Hair follicular keratinocyte (primary cell): ENCODE data around the gene RBM14. TPM values are rescaled to one million over a fixed set of nuclear protein-coding genes. Genes with fewer than 3 reads are reported as not detected.

ENCODE experiments used
- total RNA-seq: library from RNA; depleted of rRNA; stranded (reverse); fragments of >200 nt; gene quantifications from 2 replicates; pipeline ENCODE4 v1.2.3, GENCODE V29; 2015

RBM14 gene, protein sequence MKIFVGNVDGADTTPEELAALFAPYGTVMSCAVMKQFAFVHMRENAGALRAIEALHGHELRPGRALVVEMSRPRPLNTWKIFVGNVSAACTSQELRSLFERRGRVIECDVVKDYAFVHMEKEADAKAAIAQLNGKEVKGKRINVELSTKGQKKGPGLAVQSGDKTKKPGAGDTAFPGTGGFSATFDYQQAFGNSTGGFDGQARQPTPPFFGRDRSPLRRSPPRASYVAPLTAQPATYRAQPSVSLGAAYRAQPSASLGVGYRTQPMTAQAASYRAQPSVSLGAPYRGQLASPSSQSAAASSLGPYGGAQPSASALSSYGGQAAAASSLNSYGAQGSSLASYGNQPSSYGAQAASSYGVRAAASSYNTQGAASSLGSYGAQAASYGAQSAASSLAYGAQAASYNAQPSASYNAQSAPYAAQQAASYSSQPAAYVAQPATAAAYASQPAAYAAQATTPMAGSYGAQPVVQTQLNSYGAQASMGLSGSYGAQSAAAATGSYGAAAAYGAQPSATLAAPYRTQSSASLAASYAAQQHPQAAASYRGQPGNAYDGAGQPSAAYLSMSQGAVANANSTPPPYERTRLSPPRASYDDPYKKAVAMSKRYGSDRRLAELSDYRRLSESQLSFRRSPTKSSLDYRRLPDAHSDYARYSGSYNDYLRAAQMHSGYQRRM
- 28.5 and 54.3 TPM in 2 replicates for total RNA-seq

DNA sequence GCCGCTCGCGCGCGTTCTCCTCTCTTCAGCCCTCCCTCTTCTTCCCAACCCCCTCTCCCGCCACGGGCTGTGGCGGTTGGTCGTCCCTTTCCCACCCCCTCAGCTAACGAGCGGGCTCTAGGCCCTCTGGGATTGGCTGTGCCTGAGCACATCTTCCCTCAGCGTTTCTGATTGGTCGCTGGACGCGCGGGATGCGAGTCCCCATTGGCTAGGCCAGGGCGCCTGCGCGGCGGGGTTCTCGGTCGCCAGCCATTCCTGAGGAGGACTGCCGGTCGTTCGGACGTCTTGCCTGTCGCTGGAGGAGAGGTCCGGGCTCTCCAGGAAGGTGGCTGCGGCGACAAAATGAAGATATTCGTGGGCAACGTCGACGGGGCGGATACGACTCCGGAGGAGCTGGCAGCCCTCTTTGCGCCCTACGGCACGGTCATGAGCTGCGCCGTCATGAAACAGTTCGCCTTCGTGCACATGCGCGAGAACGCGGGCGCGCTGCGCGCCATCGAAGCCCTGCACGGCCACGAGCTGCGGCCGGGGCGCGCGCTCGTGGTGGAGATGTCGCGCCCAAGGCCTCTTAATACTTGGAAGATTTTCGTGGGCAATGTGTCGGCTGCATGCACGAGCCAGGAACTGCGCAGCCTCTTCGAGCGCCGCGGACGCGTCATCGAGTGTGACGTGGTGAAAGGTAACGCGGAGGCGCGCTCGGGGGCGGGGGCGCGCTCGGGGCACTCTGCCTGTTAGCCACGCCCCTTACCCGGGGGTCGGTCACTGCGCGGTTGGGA, at the start of gene RBM14:
TSS of gene RBM14 (plus strand) at position 252 of the 776 bp plus-strand sequence. CDS start at position 343, 91 bp downstream.

DNA sequence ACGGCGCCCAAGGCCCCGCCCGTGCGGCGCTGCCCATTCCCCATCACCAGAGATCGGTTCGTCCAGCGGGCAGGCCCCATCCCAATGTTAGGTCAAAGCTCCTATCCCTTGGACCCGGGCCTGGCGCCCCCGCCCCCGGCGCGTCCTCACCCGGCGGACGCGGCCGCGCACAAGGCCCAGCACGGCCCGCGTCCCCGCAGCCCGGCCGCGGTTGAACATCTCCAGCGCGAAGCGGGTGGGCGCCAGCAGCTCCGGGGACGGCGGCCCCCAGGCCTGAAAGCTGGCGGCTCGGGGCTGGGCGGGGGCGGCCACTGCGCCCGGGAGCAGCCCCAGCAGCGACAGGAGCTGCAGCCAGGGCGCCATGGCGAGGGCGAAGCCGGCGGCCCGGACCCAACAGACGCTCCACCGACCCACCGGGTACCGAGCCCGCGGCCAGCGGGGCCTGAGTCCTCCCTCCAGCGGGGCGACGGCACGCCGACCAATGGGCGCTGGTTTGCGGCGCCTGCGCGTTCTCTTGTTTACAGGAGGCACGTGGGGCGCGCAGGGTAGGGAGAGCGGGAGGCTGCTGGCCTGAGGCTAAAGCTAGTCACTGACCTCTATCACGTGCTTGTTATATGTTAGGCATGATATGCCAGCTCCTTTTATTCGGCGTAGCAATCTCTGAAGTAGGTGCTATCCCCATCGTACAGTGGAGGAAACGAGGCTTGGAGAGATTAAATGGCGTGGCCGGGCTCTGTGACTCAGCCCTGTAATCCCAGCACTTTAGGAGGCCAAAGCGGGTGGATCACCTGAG, 48.1 kb upstream of the RBM14 start, which contains the start of gene CTSF:
TSS of gene CTSF (minus strand) at position 483 of the 793 bp plus-strand sequence. CDS start at position 363, 120 bp downstream.

DNA sequence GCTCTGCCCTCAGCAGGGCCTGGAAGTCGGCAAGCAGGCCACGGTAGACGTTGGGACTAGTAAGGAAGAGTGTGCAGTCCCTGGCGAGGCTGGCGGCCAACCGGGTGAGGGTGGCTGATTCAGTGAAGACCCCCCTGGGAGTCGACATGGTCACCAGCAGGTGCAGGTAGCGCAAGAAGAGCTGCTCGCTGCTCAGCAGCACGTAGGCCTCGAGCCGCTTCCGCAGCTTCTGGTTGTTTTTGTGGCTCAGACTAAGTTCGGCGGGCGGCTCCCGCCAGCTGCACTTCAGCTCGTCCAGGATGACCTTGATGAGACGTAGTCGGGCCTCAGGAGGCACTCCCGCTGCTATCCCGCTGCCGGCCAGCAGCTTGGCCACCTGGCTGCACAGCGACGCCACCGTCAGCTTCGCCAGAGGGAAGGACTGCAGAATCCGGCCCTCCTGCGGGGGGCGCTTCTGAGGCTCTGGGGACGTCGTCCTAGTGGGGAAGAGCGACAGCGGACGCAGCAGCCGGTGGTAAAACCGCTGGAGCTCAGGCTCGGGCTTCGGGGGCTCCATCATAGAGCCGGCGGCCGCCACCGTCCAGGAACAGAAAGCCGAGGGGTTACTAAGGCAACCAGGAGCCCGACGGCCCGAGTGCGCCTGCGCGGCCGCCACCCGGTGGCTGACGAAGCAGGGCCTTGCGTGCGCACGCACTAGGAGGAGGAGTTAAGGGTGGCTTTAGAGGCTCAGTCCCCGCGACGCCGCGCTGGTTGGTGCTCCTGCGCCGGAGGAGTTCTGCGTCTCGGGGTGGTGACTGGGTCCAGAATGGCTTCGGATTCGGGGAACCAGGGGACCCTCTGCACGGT, 23.8 kb upstream of the RBM14 start, which contains the start of the genes CCDC87 and CCS:
TSS of gene CCDC87 (minus strand) at position 607 of the 846 bp plus-strand sequence. CDS start at position 559, 48 bp downstream.
TSS of gene CCS (plus strand) at position 729 of the 846 bp plus-strand sequence. CDS start at position 806, 77 bp downstream.

DNA sequence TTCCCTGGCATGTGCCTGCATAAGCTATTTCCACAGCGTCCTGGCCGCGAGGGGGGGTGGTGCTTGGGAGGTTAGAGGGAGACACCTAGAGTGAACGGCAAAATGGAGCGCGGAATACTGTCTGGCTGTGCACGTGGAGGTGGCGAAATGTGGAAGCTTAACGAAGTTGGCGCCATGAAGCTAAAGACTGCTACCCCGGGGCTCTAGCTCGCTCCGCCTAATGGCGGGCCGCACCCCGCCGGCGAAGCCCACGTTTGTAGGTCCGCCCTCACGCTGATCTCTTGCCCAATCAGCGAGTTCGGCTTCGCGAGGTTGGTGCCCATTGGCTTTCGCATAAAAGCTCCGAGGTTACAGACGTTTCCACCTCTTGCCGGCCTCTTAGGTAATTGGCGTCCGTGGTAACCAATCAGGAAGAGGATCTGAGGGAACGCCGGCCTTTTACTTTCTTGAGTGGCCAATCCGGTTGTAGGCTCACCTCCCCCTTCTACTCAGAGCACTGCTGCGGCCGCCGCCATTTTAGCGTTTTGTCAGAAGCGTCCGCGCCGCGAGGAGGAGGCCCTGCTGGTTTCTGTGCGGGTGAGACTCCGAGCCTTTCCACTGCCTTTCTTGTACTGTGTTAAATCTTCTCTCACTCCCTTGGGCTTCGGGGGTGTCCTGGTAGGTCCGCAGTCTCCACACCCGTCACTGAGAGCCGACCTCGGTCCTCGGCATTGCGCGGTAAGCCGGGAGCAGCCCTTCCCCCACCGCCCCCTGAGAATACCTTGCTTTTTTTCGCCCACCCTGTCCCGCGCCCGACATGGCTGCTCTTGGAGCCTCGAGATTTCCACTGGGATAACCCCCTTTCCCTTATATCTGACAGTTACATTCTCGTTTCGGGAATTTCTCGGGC, 22.0 kb downstream of the RBM14 start, which contains the start of gene RBM4:
TSS of gene RBM4 (plus strand) at position 527 of the 889 bp plus-strand sequence. CDS start 1,009 bp downstream, outside the sequence.

Other genes with a start within 250 kb of the RBM14 start
- gene SLC29A2, start 244.9 kb upstream of the RBM14 start, total RNA-seq: 3.1 and 6.2 TPM in 2 replicates
- gene NPAS4, start 195.6 kb upstream of the RBM14 start, total RNA-seq: not detected in 2 replicates
- 73.6 and 93.1 TPM in 2 replicates for gene MRPL11, start 177.8 kb upstream of the RBM14 start, total RNA-seq
- 4.6 and 5.3 TPM in 2 replicates for gene PELI3, start 149.7 kb upstream of the RBM14 start, total RNA-seq
- 68.5 and 69.8 TPM in 2 replicates for gene DPP3, start 136.2 kb upstream of the RBM14 start, total RNA-seq
- gene BBS1, start 106.0 kb upstream of the RBM14 start, total RNA-seq: 11.6 and 18.0 TPM in 2 replicates
- gene ZDHHC24, start 70.6 kb upstream of the RBM14 start, total RNA-seq: 15.3 and 19.8 TPM in 2 replicates
- gene ACTN3, start 69.7 kb upstream of the RBM14 start, total RNA-seq: not detected in 2 replicates
- gene CTSF, start 48.0 kb upstream of the RBM14 start, total RNA-seq: 3.9 and 5.0 TPM in 2 replicates
- gene CCDC87, start 23.6 kb upstream of the RBM14 start, total RNA-seq: under 0.01 and 0.19 TPM in 2 replicates
- 20.0 and 24.5 TPM in 2 replicates for gene CCS, start 23.4 kb upstream of the RBM14 start, total RNA-seq
- gene RBM4, start 22.1 kb downstream of the RBM14 start, total RNA-seq: 79.7 and 80.4 TPM in 2 replicates
- 10.8 and 11.0 TPM in 2 replicates for gene RBM4B, start 61.3 kb downstream of the RBM14 start, total RNA-seq
- gene SPTBN2, start 112.6 kb downstream of the RBM14 start, total RNA-seq: 26.7 and 42.9 TPM in 2 replicates
- gene RCE1, start 226.8 kb downstream of the RBM14 start, total RNA-seq: 22.4 and 22.8 TPM in 2 replicates
- 20.8 and 21.1 TPM in 2 replicates for gene LRFN4, start 240.4 kb downstream of the RBM14 start, total RNA-seq